GM12874 (cell line): ENCODE data around the gene DUOX2.
A peak's percentile ranks its signal among the peaks of the same experiment; 100 is the strongest.

ENCODE experiments used
- TF ChIP-seq, protein P1 (sequence below): IDR thresholded peaks from 2 replicates; pipeline ENCODE4 v1.5.1; 2011; ENCODE audit warnings: low read depth, mild to moderate bottlenecking, control low read depth, low read length, moderate library complexity; ENCODE audit not compliant: insufficient read depth

Gene DUOX2

DNA sequence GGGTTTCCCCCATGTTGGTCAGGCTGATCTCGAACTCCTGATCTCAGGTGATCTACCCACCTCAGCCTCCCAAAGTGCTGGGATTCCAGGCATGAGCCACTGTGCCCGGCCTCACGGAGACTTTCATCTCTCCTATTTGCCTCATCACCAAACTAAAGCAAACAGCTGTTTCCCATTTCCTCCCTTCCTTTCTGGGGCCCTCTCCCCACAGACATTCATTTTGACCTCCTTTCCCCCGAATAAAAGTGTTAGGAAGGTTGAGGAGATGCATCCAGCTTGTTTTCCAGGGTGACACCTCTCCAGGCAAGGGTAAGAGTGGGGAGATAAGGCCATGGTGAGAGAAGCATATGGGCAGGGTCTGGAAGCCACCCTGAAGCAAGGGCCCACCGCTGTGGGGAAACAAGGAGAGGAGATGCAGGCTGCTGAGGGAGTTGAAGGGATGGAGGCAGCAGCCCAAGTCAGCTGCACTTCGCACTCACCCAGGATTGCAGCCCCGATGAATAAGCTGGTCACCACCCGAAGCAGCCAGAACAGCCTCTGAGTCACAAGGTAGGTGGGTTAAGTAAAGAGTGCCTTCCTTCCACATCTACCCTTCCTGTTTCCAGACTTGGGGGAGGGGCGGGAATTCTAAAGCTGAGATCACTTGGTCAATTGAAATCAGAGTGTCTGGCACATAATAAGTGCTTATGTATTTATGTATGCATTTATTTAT lies 7.9 kb upstream of the DUOX2 start:
- TF ChIP-seq, protein P1, sequence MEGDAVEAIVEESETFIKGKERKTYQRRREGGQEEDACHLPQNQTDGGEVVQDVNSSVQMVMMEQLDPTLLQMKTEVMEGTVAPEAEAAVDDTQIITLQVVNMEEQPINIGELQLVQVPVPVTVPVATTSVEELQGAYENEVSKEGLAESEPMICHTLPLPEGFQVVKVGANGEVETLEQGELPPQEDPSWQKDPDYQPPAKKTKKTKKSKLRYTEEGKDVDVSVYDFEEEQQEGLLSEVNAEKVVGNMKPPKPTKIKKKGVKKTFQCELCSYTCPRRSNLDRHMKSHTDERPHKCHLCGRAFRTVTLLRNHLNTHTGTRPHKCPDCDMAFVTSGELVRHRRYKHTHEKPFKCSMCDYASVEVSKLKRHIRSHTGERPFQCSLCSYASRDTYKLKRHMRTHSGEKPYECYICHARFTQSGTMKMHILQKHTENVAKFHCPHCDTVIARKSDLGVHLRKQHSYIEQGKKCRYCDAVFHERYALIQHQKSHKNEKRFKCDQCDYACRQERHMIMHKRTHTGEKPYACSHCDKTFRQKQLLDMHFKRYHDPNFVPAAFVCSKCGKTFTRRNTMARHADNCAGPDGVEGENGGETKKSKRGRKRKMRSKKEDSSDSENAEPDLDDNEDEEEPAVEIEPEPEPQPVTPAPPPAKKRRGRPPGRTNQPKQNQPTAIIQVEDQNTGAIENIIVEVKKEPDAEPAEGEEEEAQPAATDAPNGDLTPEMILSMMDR: no peak

DNA sequence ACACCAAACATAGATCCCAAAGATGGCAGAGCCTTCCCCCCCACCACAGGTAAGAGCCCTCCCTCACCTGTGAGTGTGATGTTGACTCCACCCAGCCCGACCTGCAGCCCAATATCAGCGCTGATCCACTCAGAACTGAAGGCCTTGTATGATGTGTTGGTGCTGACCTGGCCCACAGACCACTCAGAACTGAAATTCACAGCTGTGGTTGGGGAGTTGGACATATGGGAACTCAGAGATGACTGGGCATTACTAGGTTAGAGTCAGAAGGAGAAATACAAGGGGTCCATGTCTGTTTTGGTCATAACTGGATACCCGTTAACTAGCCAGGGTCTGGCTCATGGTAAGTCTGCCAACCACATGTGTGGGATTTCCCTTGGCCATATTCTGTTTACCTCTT lies 7.0 kb upstream of the DUOX2 start:
- TF ChIP-seq, protein P1: no peak

DNA sequence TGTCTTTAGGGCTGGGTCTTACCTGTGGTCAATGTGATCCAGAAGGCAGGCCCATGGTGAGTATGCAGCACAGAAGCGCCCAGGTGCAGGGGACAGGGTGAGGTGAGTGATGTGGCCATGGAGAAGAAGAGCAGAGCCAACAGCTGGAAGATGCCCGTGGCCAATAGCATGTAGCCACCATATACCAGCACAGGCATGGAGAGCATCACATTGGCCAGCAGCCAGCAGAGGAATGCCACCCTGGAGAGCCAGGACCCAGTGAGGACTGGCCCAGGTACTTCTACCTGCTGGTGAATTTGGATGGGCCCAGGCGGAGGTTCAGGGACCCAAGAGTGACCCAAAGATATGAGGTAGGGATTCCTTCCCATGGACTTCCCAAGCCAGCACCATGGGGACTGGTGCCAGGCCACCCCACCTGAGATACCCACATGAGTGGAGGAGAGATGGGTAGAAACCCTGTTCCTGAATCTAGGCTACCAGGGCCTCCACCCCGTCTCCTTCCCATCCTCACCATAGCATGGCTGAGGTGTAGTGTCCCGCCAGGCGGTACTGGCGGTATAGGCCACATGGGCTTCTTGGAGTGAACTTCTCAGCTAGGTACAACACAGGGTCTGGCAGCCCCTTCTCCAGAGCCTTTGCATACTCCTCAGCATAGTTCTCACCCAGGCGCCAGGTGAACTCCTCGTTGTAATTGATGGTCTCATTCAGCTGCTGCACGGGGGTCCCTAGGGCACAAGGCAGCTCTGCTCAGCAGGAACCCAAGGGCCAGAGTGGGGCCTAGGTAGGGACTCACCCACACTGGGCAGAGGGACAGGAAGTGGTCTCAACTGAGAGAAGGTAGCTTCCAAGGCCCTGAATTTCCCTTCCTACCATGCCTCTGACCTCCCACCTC lies 6.4 kb upstream of the DUOX2 start:
- TF ChIP-seq, protein P1: no peak

DNA sequence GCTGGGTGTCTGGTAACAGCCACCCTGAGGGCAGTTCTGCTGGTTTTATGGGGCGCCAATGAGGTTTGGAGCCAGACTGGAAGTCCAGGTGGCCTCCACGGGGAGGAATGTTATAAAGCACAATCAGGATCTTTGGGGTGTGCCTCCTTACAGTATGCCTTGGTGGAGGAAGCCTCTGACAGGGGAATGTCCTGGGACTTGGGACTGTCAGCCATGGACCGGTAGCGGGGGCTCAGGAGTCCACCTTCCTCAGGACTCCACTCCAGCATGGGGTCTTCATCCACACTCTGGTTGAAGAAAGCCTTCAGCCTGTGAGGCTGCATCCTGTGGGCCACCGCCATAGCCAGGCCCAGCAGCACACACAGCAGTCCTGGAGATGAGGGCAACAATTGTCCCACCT lies 5.0 kb upstream of the DUOX2 start:
- TF ChIP-seq, protein P1: no peak

DNA sequence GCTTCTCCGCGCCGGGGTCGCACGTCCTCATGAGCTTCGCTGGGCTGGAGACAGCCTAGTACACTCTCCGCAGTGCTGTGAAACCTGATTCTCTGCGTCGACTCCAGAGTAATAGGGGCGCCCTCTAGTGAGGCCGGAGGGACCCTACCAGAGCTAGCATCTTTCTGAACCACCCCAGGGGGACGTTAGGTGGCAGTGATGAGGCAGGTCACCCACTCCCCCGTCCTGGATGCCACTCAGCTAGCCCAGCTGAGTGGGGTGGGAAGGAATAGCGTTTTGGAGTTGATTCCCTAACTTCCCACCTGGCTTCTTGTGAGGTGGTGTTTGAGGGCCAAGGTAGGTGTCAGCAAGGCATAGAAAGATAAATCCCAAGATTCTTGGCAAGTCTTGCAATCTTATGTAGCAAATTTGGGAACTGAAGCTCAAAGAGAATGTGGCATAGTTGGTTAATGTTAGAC lies 4.2 kb upstream of the DUOX2 start:
- TF ChIP-seq, protein P1: peak; percentile 99

DNA sequence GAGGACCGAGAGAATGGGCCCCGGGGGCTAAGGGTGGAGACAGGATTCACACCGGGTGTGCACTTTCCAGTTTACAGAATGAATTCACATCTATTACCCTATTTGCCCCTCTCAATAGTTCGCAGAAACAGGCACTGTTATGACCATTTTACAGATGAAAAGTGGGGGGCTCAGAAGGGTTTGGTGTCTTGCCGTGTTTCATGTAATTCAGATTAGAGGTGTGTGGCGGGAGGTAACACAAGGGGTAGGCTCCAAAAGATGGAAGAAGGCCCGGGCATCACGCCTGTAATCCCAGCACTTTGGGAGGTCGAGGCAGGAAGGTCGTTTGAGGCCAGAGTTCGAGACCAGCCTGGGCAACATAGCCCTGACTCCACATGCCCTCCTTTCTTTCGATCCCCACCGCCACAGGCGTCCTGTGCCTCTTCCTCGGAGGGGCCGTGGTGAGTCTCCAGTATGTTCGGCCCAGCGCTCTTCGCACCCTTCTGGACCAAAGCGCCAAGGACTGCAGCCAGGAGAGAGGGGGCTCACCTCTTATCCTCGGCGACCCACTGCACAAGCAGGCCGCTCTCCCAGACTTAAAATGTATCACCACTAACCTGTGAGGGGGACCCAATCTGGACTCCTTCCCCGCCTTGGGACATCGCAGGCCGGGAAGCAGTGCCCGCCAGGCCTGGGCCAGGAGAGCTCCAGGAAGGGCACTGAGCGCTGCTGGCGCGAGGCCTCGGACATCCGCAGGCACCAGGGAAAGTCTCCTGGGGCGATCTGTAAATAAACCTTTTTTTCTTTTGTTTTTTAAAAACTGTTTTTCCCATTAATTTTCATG lies 3.5 kb upstream of the DUOX2 start:
- TF ChIP-seq, protein P1: no peak
